ENCODE data around the gene IFNA8. TPM values are rescaled to one million over a fixed set of nuclear protein-coding genes. Genes with fewer than 3 reads are reported as not detected.
"Not testable (repeated sequence)": the region's sequence is repeated elsewhere in the genome, so short reads cannot be mapped to it uniquely, and the experiment has no call there.

The IFNA8 gene
- not detected for total RNA-seq

DNA sequence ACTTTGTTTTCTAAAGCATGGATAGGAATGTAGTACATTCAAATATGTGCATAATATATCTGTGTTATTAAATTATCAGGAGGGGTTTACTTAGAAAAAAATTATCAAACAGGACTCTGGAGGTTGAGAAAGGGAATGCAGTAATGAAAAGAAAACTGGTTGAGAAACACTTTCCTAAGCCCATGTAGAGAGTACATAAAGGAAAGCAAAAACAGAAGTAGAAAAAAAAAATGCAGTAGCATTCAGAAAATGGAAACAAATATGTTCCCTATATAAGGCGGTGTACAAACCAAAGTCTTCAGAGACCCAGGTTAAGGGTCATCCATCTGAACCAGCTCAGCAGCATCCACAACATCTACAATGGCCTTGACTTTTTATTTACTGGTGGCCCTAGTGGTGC, at the start of gene IFNA8:
TSS of gene IFNA8 (plus strand) at position 301 of the 400 bp plus-strand sequence. CDS start at position 361, 60 bp downstream.
- intact Hi-C loops (cut with DNase I; ENCODE audit: low total_unique reads): no loop called here
- no peaks in the 10 kb centered on the region for H3K36me3 ChIP-seq
- no peak for DNase-seq (ENCODE audit: low spot score in 2 of 2)

DNA sequence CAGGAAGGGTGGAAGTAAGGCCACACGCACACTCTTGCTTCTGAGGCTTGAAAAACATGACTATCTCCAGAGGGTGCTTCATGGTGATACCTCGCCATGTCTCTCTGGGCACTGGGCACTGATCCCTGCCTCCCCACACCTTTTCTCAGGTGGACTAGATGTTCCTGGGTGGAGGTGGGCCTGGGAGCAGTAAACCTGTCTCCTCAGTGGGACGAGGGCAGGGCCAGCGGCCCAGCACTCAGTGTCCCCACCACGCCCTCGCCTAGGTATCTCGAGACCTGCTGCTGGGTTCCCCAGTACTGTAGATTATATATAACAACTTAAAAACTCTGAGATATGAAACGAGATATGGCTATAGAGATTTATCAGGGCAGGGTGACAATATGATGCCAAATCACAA, 46.6 kb upstream of the IFNA8 start:
- intact Hi-C loops (cut with DNase I; ENCODE audit: low total_unique reads): no loop called here
- DNase-seq (ENCODE audit: low spot score in 2 of 2): no peak
- H3K4me3 ChIP-seq: no peak overlapping the region
- H3K9me3 ChIP-seq: no peaks in the 10 kb centered on the region
- no peaks in the 10 kb centered on the region for H3K36me3 ChIP-seq
- TF ChIP-seq POLR2A (IDR thresholded peaks at IDR 0.05) (no peak), CTCF (IDR thresholded peaks at IDR 0.05) (no peak), POLR2AphosphoS5 (IDR thresholded peaks at IDR 0.05) (no peak)
- no peak overlapping the region for H3K27ac ChIP-seq
- H3K4me1 ChIP-seq: no peaks in the 10 kb centered on the region
- H3K27me3 ChIP-seq: no peaks in the 10 kb centered on the region

More for the DNA sequence above, at the start of gene IFNA8:
- Histone ChIP-seq H3K4me3 (no peak within 1 kb of the TSS), H3K27ac (no peak within 1 kb of the TSS), H3K27me3 (no peaks in the 10 kb centered on the region), H3K4me1 (no peaks in the 10 kb centered on the region), H3K9me3 (no peaks in the 10 kb centered on the region)
- TF ChIP-seq POLR2AphosphoS5 (IDR thresholded peaks at IDR 0.05) (no peak), POLR2A (IDR thresholded peaks at IDR 0.05) (no peak), CTCF (IDR thresholded peaks at IDR 0.05) (no peak)

GRCh38 chr9:21367169-21367568, 41.7 kb upstream of the IFNA8 start:
- intact Hi-C loops (cut with DNase I; ENCODE audit: low total_unique reads); H3K27me3 ChIP-seq; H3K36me3 ChIP-seq; DNase-seq (ENCODE audit: low spot score in 2 of 2); H3K4me3 ChIP-seq; H3K4me1 ChIP-seq; H3K27ac ChIP-seq; H3K9me3 ChIP-seq: not testable (repeated sequence)

- Histone ChIP-seq H3K4me3 (no peak within 1 kb of the TSS), H3K27ac (no peak within 1 kb of the TSS), H3K9me3 (no peaks in the 10 kb centered on the region), H3K4me1 (no peaks in the 10 kb centered on the region), H3K36me3 (no peaks in the 10 kb centered on the region), H3K27me3 (no peaks in the 10 kb centered on the region)
- TF ChIP-seq CTCF (IDR thresholded peaks at IDR 0.05): no peak
- TF ChIP-seq POLR2A (IDR thresholded peaks at IDR 0.05): no peak
- no peak for TF ChIP-seq POLR2AphosphoS5 (IDR thresholded peaks at IDR 0.05)
- intact Hi-C loops (cut with DNase I; ENCODE audit: low total_unique reads): loop anchor here (2.0 kb wide), 1 partner anchor 51 kb away; no protein-coding TSS in a partner anchor
- no peak for DNase-seq (ENCODE audit: low spot score in 2 of 2)
These were observed 41.0 kb upstream of the IFNA8 start, which contains the start of gene IFNA13 for GRCh38 chr9:21367957-21368356. TSS of gene IFNA13 (minus strand) at chr9:21368057. CDS start at chr9:21368010, 47 bp downstream.

DNA sequence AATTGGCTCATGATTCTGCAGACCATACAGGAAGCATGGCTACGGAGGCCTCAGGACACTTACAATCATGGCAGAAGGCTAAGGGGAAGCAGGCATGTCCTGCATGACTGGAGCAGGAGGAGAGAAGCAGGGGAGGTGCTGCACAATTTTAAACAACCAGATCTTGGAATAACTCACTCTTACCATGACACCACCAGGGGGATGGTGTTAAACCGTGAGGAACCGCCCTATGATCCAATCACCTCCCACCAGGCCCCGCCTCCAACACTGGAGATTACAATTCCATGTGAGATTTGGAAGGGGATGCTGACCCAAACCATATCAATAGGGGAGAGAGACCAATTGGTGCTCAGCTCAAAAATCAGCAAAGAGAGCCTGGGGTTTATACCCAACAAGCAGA, 37.5 kb upstream of the IFNA8 start:
- H3K27me3 ChIP-seq; H3K9me3 ChIP-seq; DNase-seq (ENCODE audit: low spot score in 2 of 2); H3K4me1 ChIP-seq; H3K36me3 ChIP-seq; H3K4me3 ChIP-seq; intact Hi-C loops (cut with DNase I; ENCODE audit: low total_unique reads); H3K27ac ChIP-seq: not testable (repeated sequence)

DNA sequence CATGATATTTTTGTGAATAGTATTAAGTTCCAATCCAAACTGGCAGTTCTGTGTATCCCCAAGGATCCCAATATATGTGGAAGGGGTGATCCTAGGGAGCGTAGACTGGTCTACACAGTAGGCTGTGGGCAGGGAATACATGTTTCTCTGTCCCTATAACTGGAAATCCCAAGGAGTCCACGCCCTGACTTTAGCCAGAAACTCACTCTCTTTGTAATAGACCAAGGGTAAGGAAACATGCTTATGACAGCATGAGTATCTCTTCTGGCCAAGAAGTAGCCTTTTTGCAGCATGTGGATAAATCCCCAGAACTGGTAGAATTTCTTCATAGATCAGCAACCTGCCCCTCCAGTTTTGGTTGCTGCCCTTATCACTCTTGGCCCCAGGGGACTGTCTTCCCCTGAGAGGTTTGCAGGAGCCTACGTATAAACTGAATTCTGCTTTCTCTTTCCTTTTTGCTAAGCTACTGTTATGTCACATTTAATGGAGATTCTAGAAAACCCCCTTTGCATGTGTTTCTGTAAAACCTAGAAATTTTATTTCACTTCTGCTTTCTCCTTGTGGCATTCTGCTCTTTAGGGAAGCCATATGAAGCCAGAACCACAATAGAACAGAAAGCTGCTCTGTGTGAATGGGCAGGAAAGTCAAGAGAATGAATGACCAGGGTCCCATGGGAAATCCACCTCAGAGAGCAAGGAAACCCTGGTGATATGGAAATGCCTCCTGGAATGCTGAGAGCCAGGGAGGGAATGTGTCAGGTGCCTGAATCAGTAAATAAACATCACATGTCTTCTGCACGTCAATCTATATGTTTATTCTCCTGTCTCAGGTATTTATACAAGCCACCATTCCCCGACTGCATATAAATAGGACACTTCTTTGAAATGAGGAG, 27.2 kb upstream of the IFNA8 start:
- no peak for TF ChIP-seq POLR2A (IDR thresholded peaks at IDR 0.05)
- TF ChIP-seq CTCF (IDR thresholded peaks at IDR 0.05): no peak
- TF ChIP-seq POLR2AphosphoS5 (IDR thresholded peaks at IDR 0.05): no peak

More for the DNA sequence above, 27.2 kb upstream of the IFNA8 start:
- DNase-seq (ENCODE audit: low spot score in 2 of 2): no peak
- no peak overlapping the region for H3K4me3 ChIP-seq
- no peaks in the 10 kb centered on the region for H3K9me3 ChIP-seq
- H3K36me3 ChIP-seq: no peaks in the 10 kb centered on the region
- H3K4me1 ChIP-seq: no peaks in the 10 kb centered on the region
- intact Hi-C loops (cut with DNase I; ENCODE audit: low total_unique reads): loop anchor here (10.0 kb wide), 1 partner anchor 543 kb away; no protein-coding TSS in a partner anchor
- H3K27me3 ChIP-seq: peaks cover 0 to 7% of the 10 kb centered on the region in 2 donors
- no peak overlapping the region for H3K27ac ChIP-seq

Measured in breast epithelium (tissue), 4 donors.